Activated naive CD4-positive, alpha-beta T cell treated with anti-CD3 and anti-CD28 coated beads, Interleukin-2, amount 10 ng/mL, durations not matched to agents 7 days and 5 days (primary cell): ENCODE measurements around the gene TMEM132D.

Source experiments
- CTCF ChIA-PET: fragments of 350-600 bp; sonication (Branson Sonifier 250); formaldehyde crosslinking; loops from one replicate; lab custom pipeline; 2021; ENCODE audit warnings: antibody characterized with exemption; lab: Charles Lee
- DNase-seq: peaks from one replicate; pipeline ENCODE4 v3.0.0-alpha.2; 2020
- H3K27ac Mint-ChIP-seq: one replicate; pipeline ENCODE4 v1.8.0; 2021; ENCODE audit warnings: mild to moderate bottlenecking, moderate library complexity, mixed read lengths
- H3K27me3 Mint-ChIP-seq: one replicate; pipeline ENCODE4 v1.8.0; 2021; ENCODE audit warnings: mild to moderate bottlenecking, mixed read lengths
- H3K36me3 Mint-ChIP-seq: one replicate; pipeline ENCODE4 v1.8.0; 2021; ENCODE audit warnings: mixed read lengths
- H3K4me1 Mint-ChIP-seq: one replicate; pipeline ENCODE4 v1.8.0; 2021; ENCODE audit warnings: mixed read lengths
- H3K4me3 Mint-ChIP-seq: one replicate; pipeline ENCODE4 v1.8.0; 2021; ENCODE audit warnings: mild to moderate bottlenecking, moderate library complexity, mixed read lengths
- H3K9me3 Mint-ChIP-seq: one replicate; pipeline ENCODE4 v1.8.0; 2021; ENCODE audit warnings: mixed read lengths

The TMEM132D gene

DNA sequence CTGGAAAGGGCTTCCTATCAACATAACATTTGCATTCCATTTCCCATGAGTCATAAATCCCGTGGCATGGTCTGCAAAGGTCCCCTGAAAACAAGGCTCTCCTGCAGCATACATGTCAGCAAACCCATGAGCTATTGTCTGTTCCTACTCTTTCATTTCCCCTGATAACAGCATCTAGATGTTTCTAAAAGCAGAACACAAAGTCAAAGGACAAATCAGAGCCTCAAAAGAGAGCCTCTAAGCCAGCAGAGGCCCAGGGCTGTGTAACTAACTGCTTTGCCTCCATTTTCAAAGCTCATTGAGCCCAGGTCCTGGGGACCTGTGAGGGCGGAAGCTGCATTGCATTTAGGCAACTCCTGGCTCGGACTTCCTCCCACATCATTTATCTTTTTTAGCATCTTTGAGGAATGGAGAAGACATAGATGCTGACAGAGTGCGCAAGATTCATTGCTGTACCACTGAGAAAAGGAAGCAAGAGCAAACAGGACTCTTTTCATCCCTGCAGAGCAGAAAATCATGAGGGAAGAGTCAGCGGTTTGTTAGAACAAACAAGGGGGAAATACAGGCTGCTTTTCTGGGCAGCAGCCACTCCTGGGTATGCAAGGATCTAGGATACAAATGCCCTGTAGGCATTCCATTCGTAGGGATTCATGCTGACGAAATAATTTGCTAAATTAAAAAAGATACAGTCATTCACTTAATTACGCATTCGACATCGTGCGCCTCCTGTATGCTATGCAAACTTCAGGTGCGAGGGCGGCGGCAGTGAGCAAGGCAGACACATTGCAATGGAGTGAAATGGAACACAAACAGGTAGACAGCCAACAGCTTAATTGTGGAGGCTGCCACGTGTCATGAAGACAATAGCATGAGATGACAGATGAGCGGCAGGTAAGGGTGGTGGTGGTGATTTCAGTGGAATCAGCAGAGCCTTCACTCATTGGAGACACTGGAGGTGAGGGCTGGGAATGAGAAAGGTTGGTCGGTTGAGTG is 131.0 kb downstream of the TMEM132D start:
- no peak for DNase-seq

DNA sequence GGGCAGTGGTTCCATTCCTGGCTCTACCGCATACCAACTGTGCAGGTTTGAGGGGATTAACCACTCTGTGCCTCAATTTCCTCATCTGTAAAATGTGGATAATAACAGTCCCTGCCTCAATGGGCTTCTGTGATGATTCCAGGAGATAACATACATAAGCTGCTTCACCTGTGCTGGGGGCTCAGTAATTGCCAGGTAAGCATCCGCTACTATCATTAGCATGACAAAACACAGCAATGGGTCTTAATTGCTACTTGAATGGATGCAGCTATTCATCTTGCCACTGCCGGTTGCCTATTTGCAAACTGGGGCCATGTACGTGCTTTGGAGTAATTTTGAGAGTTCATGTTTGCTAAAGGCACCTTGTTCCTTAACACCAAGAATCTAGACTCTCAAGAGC is 132.6 kb downstream of the TMEM132D start:
- CTCF ChIA-PET = no interaction called here

More for the DNA sequence above, 131.0 kb downstream of the TMEM132D start:
- no peaks in the 10 kb centered on the region for H3K4me1 Mint-ChIP-seq
- H3K27me3 Mint-ChIP-seq = no peaks in the 10 kb centered on the region
- peaks cover 14% of the 10 kb centered on the region for H3K9me3 Mint-ChIP-seq
- no peaks in the 10 kb centered on the region for H3K36me3 Mint-ChIP-seq
- CTCF ChIA-PET = no interaction called here
- H3K27ac Mint-ChIP-seq = no peak overlapping the region
- no peak overlapping the region for H3K4me3 Mint-ChIP-seq

DNA sequence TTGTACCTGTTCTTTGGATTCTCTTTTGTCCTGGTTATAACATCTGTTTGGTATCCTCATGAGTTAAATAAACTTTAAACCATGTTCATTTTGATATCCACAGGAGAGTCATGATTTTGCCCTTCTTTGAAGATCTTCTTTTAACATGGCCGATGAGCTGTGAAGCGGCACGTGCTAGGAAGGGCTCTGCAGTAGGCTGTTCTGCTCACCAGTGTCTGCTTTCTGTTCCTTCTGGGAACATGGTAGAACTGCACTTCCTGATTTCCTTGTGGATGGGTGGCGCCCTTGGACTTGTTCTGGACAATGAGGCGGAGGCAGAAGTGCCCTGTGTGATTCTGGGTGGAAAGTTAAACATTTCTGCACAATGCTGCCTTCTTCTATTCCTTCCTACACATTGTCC is 138.1 kb downstream of the TMEM132D start:
- CTCF ChIA-PET = no interaction called here
- no peak for DNase-seq
- Mint-ChIP-seq H3K9me3 (peaks cover 18% of the 10 kb centered on the region), H3K27ac (no peak overlapping the region), H3K4me3 (no peak overlapping the region), H3K36me3 (no peaks in the 10 kb centered on the region), H3K27me3 (no peaks in the 10 kb centered on the region), H3K4me1 (no peaks in the 10 kb centered on the region)

More for the DNA sequence above, 132.6 kb downstream of the TMEM132D start:
- Mint-ChIP-seq H3K4me3 (no peak overlapping the region), H3K36me3 (no peaks in the 10 kb centered on the region), H3K4me1 (no peaks in the 10 kb centered on the region), H3K9me3 (peaks cover 21% of the 10 kb centered on the region), H3K27ac (no peak overlapping the region), H3K27me3 (no peaks in the 10 kb centered on the region)
- DNase-seq = no peak

DNA sequence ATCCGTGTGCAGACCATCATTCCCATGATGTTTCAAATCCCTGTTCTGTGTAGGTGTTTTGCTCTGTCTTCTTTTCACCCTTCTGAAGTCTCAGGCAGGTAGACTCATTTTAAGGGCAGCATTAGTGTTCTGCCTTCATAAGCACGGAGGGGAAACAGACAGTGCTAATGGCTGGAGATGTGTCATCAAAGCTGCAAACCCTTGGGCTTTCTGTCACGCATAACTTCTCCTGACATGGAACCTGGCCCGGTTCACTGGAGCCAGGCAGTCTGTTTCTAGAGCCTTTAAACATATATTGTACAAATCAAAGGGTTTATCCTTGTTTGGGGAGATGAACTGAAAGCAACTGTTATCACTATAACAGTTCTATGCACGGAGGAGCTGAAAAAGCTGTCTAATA is 141.4 kb downstream of the TMEM132D start:
- H3K4me3 Mint-ChIP-seq = no peak overlapping the region
- CTCF ChIA-PET = no interaction called here
- H3K9me3 Mint-ChIP-seq = peaks cover 17% of the 10 kb centered on the region
- no peaks in the 10 kb centered on the region for H3K27me3 Mint-ChIP-seq
- no peaks in the 10 kb centered on the region for H3K4me1 Mint-ChIP-seq
- H3K27ac Mint-ChIP-seq = no peak overlapping the region
- DNase-seq = no peak
- H3K36me3 Mint-ChIP-seq = no peaks in the 10 kb centered on the region

DNA sequence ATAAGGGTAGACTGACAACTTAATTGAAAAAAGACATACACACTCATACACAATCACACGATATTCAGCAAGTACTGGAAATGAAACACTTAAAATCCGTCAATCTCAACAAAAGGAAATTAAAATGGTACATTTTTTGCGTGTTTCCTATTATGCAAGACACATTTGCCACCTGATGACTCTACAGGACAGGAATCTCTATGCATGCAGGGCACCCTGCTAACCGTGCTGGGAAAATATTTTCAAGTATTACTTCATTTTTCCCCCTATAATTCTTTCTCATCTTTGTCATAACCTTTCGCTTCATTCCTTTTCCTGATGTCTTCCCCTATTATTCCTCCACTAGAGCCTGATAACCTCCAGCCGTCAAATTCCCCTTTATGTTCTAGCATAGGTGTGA is 150.2 kb downstream of the TMEM132D start:
- Mint-ChIP-seq H3K27ac (no peak overlapping the region), H3K36me3 (no peaks in the 10 kb centered on the region), H3K9me3 (peaks cover 7% of the 10 kb centered on the region), H3K27me3 (no peaks in the 10 kb centered on the region), H3K4me3 (no peak overlapping the region), H3K4me1 (no peaks in the 10 kb centered on the region)
- CTCF ChIA-PET = no interaction called here
- no peak for DNase-seq

DNA sequence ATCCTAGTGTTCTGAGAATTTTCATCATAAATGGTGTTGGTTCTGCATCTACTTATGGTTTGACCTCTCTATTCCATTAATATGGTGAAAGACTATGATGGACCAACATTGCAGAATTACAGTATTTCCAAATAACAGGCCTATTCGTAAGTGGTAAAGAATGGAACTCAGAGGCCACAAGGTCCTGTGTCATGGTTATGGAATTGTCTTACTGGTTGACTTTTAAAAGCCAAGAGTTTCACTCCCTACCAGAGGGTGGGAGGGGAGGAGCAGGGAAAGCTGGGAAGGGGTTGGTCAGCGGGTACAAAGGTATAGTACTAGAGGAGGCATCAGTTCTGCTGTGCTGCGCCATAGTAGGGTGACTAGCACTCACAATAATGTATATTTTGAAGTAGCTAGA is 153.4 kb downstream of the TMEM132D start:
- Mint-ChIP-seq H3K9me3 (no peaks in the 10 kb centered on the region), H3K27ac (no peak overlapping the region), H3K4me1 (no peaks in the 10 kb centered on the region), H3K4me3 (no peak overlapping the region), H3K36me3 (no peaks in the 10 kb centered on the region), H3K27me3 (no peaks in the 10 kb centered on the region)
- CTCF ChIA-PET = no interaction called here
- no peak for DNase-seq

DNA sequence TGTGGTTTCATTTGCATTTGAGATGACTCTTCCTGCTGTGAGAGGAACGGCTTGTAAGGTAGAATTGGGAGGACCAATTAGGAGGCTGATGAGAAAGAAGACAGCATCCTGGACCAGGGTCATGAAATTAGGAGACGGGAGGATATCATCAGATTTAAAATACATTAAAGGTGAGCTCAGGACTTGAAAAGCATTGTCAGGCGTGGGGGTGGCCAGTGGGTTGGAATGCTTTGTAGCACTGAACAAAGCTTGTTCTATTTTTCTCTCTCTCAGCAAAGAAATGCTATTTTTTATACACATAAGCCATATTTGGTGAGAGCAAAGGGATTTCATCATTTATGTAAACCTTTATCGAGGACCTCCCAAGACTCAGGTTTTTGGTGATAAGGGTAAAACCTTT is 157.5 kb downstream of the TMEM132D start:
- H3K36me3 Mint-ChIP-seq = no peaks in the 10 kb centered on the region
- no peaks in the 10 kb centered on the region for H3K4me1 Mint-ChIP-seq
- H3K4me3 Mint-ChIP-seq = no peak overlapping the region
- no peak for DNase-seq
- CTCF ChIA-PET = no interaction called here
- no peaks in the 10 kb centered on the region for H3K27me3 Mint-ChIP-seq
- H3K9me3 Mint-ChIP-seq = peaks cover 2% of the 10 kb centered on the region
- H3K27ac Mint-ChIP-seq = no peak overlapping the region

DNA sequence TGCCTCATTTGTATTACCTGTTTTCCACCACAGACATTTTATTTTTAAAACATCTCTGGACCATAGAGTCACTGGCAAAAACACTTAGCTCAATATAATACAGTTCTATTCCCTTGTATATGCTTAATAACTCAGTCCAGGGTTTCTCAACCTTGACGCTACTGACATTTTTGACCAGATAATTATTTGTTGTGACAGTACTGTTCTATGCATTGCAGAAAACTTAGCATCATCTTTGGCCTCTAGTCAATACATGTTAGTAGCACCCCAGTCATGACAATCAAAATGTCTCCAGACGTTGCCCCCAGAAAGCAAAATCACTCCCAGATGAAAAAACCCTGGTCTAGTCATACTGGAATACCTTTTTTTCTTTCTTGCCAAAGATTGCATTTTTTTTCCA is 174.7 kb downstream of the TMEM132D start:
- Mint-ChIP-seq H3K27ac (no peak overlapping the region), H3K4me3 (no peak overlapping the region), H3K36me3 (no peaks in the 10 kb centered on the region), H3K27me3 (no peaks in the 10 kb centered on the region), H3K4me1 (no peaks in the 10 kb centered on the region), H3K9me3 (peaks cover 21% of the 10 kb centered on the region)
- CTCF ChIA-PET = no interaction called here
- DNase-seq = no peak

DNA sequence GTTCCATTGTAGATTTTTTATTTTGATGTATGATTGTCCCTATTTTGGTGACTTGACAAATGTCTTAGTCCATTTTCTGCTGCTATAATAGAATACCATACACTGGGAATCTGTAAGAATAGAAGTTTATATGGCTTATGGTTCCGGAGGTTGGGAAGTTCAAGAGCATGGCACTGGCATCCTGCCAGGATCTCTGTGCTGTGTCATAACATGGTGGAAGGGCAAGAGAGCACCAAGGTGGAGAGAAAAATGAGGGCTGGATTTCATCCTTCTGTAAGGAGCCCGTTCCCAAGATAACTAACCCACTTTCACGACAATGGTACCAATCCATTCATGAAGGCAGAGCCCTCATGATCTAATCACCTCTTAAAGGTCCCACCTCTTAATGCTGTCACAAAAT is 176.7 kb downstream of the TMEM132D start:
- Mint-ChIP-seq H3K27ac (no peak overlapping the region), H3K4me3 (no peak overlapping the region), H3K36me3 (no peaks in the 10 kb centered on the region), H3K9me3 (peaks cover 35% of the 10 kb centered on the region), H3K27me3 (no peaks in the 10 kb centered on the region), H3K4me1 (no peaks in the 10 kb centered on the region)
- CTCF ChIA-PET = no interaction called here
- no peak for DNase-seq

DNA sequence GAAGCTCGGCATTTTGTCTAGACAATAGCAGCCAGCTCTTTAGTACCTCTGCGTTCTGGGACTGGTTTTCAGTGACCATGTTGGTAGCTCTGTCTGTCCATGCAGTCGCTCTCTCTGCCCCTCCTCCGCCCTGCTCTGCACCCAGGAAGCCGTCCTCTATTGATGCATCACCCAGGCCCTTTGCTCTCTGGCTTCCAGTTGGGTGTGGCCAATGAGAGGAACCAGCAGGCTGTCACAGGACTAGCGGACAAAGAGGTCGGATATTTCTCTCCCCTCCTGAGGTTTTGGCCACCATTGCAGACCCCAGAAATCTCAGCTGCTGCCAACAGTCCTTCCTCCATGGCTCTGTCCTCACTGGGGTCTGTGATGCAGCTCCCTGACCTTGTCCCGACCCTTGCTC is 180.6 kb downstream of the TMEM132D start:
- Mint-ChIP-seq H3K4me1 (no peaks in the 10 kb centered on the region), H3K36me3 (no peaks in the 10 kb centered on the region), H3K27ac (no peak overlapping the region), H3K27me3 (no peaks in the 10 kb centered on the region), H3K4me3 (no peak overlapping the region), H3K9me3 (peaks cover 38% of the 10 kb centered on the region)
- no peak for DNase-seq
- CTCF ChIA-PET = no interaction called here

DNA sequence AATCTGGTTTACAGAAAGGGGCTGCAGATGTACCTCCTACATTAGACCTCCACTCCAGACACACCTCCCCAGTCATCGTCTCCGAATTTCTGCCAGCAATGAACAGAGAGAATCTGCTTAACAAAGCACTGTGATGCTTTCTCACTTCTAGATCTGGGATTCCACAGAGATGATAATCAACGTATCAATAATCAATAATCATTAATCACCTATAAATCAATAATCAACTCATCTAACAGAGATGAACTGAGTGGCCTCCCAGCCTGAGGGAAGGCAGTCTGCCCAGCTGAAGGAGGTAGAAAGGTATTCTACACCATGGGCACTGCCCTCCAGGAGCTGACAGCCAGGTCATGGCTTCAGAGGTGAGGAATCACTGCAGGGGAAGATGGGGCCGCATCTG is 183.2 kb downstream of the TMEM132D start:
- no peaks in the 10 kb centered on the region for H3K4me1 Mint-ChIP-seq
- no peaks in the 10 kb centered on the region for H3K27me3 Mint-ChIP-seq
- H3K9me3 Mint-ChIP-seq = peaks cover 37% of the 10 kb centered on the region
- no peaks in the 10 kb centered on the region for H3K36me3 Mint-ChIP-seq
- no peak overlapping the region for H3K4me3 Mint-ChIP-seq
- H3K27ac Mint-ChIP-seq = no peak overlapping the region
- CTCF ChIA-PET = no interaction called here
- no peak for DNase-seq

DNA sequence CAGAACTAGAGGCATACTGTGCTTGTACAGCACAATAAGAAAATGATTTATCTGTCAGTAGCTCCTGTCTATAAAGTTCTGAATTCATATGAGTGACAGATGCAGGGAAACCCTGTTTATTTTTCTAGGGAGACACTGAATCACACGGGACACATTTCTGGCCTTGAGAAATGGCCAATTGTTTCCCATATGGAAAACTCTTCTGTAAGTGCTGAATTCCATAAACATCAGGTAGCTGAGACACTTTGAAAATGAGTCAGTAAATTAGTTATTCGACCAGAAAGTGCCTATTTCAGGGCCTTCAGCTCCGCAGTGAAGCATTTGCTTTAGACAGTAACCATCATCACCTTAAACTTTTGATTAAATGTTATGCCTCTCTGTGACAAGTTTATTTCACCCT is 184.4 kb downstream of the TMEM132D start:
- H3K4me1 Mint-ChIP-seq = no peaks in the 10 kb centered on the region
- CTCF ChIA-PET = no interaction called here
- no peak overlapping the region for H3K27ac Mint-ChIP-seq

DNA sequence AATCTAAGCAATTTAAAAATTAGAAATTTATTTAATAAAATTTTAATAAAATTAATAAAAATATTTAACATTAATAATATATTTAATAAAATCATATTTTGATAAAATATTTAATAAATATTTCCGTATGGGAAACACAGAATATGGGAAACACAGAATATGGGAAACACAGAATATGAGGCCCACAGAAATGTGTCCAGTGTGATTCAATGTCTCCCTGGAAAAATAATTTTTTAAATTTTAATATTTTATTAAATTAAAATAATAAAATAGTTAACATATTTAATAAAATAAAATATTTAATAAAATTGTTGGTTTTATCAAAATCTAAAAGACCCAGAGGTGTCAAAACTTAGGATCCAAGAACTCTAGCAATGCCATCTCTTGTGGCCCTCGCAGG is 186.4 kb downstream of the TMEM132D start:
- Mint-ChIP-seq H3K27ac (no peak overlapping the region), H3K9me3 (peaks cover 36% of the 10 kb centered on the region), H3K4me3 (no peak overlapping the region), H3K36me3 (no peaks in the 10 kb centered on the region), H3K27me3 (no peaks in the 10 kb centered on the region), H3K4me1 (no peaks in the 10 kb centered on the region)
- CTCF ChIA-PET = no interaction called here
- DNase-seq = no peak

More for the DNA sequence above, 184.4 kb downstream of the TMEM132D start:
- Mint-ChIP-seq H3K36me3 (no peaks in the 10 kb centered on the region), H3K4me3 (no peak overlapping the region), H3K27me3 (no peaks in the 10 kb centered on the region), H3K9me3 (peaks cover 41% of the 10 kb centered on the region)
- no peak for DNase-seq

DNA sequence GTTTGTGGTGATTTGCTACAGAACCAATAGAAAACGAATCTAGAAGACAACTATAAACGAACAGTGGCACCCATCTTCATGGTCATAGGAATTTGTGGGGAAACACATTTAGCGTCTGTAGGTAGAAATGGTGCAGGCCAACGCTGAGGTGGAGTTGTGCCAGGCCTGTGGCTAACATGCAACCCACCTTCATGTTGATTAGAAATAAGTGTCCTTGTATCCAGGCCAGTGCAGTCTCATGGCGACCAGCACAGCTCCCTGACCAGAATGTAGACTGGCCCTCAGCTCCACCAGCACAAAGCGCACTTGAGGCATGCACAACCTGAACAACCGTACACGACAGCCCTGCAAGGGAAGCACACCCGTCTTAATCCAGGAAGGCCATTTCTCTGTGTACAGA is 187.0 kb downstream of the TMEM132D start:
- Mint-ChIP-seq H3K27ac (no peak overlapping the region), H3K4me1 (no peaks in the 10 kb centered on the region)

DNA sequence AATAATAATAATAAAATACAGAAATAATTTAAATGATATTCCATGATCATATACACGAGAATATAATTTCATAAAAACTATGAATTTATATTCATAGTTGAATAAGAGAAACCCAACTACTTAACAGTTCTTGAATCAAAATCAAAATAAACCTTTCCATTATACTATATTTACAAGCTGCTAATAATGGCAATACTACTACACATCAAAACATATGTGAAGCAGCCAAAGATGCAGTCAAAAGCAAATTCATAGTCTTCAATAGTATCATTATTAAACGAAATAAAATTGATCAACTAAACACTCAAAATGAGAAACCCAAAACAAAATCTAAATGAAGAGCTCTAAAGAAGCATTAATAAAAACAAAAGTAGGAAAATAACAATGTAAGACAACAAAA is 197.1 kb downstream of the TMEM132D start:
- no peak overlapping the region for H3K27ac Mint-ChIP-seq
- H3K36me3 Mint-ChIP-seq = no peaks in the 10 kb centered on the region
- CTCF ChIA-PET = no interaction called here
- no peak overlapping the region for H3K4me3 Mint-ChIP-seq
- H3K4me1 Mint-ChIP-seq = no peaks in the 10 kb centered on the region
- H3K27me3 Mint-ChIP-seq = no peaks in the 10 kb centered on the region
- DNase-seq = no peak
- H3K9me3 Mint-ChIP-seq = peaks cover 26% of the 10 kb centered on the region

More for the DNA sequence above, 187.0 kb downstream of the TMEM132D start:
- DNase-seq = no peak
- Mint-ChIP-seq H3K36me3 (no peaks in the 10 kb centered on the region), H3K27me3 (no peaks in the 10 kb centered on the region), H3K9me3 (peaks cover 35% of the 10 kb centered on the region), H3K4me3 (no peak overlapping the region)
- CTCF ChIA-PET = no interaction called here
